SK-N-SH (cell line): ENCODE data around the gene ACTL8.

Experiments used
- CHD2 ChIP-seq: fragments of 150-350 bp; IDR thresholded peaks from 2 replicates; pipeline ENCODE4 v1.6.1; 2018; ENCODE audit warnings: low read length; ENCODE audit not compliant: partially characterized antibody
- CTCF ChIP-seq: fragments of 200-600 bp; sonication (generic); IDR thresholded peaks from 2 replicates; pipeline ENCODE4 v1.6.1; 2017; ENCODE audit warnings: antibody characterized with exemption, mild to moderate bottlenecking, moderate library complexity
- EP300 ChIP-seq, 2 experiments: IDR thresholded peaks; 2 replicates each; pipeline versions ENCODE4 v1.4.0 to v1.6.1; 2012; ENCODE audit warnings: borderline replicate concordance in 1 of 2, low read depth in 1 of 2, low read length in 1 of 2
- FOSL2 ChIP-seq: IDR thresholded peaks from 2 replicates; pipeline ENCODE4 v1.4.0; 2012; ENCODE audit warnings: low read depth, mild to moderate bottlenecking, moderate library complexity, borderline replicate concordance
- FOXM1 ChIP-seq: IDR thresholded peaks from 2 replicates; pipeline ENCODE4 v1.4.0; 2012; ENCODE audit warnings: low read depth, mild to moderate bottlenecking
- GABPA ChIP-seq: IDR thresholded peaks from 2 replicates; pipeline ENCODE4 v1.4.0; 2012; ENCODE audit warnings: low read depth, mild to moderate bottlenecking
- JUND ChIP-seq: IDR thresholded peaks from 2 replicates; pipeline ENCODE4 v1.4.0; 2012
- POLR2AphosphoS5 ChIP-seq: IDR thresholded peaks from 2 replicates; pipeline ENCODE4 v1.6.1; 2012; ENCODE audit warnings: low read depth, low read length
- RFX5 ChIP-seq: IDR thresholded peaks from 2 replicates; pipeline ENCODE4 v1.6.1; 2012; ENCODE audit warnings: mild to moderate bottlenecking, improper control_type of control experiment, low read length
- TEAD4 ChIP-seq: IDR thresholded peaks from 2 replicates; pipeline ENCODE4 v1.4.0; 2012; ENCODE audit warnings: mild to moderate bottlenecking, borderline replicate concordance; ENCODE audit not compliant: insufficient read depth
- ZBTB33 ChIP-seq: IDR thresholded peaks from 2 replicates; pipeline ENCODE4 v1.4.0; 2012; ENCODE audit warnings: low read depth, borderline replicate concordance
- TF ChIP-seq, protein P1 (sequence below): IDR thresholded peaks from 2 replicates; pipeline ENCODE4 v1.4.0; 2012; ENCODE audit warnings: low read depth, borderline replicate concordance
- TF ChIP-seq, protein P2 (sequence below): fragments of 150-350 bp; IDR thresholded peaks from 2 replicates; pipeline ENCODE4 v1.6.1; 2017; ENCODE audit warnings: antibody characterized with exemption, low read length, low read depth, borderline replicate concordance

DNA sequence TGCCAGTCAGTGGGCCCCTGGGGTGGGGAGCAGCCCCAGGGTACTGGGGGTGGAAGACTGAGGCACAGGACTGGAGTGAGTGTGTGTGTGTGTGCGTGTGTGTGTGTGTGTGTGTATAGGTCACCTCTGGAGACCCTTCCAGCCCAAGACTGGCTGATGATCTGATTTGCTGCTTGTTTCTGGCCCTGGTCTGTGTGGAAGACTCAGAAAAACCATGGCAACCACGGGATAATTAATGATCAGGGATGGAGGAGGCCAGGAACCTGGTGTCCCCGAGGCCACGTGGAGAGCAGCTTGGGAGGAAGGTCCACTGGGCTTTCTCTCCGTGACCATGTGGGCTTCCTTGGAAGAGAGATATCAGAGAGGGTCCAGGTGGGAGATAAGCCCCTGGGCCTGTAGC lies 4.8 kb upstream of the ACTL8 start:
- TF ChIP-seq, protein P1, sequence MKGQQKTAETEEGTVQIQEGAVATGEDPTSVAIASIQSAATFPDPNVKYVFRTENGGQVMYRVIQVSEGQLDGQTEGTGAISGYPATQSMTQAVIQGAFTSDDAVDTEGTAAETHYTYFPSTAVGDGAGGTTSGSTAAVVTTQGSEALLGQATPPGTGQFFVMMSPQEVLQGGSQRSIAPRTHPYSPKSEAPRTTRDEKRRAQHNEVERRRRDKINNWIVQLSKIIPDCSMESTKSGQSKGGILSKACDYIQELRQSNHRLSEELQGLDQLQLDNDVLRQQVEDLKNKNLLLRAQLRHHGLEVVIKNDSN: no peak
- TF ChIP-seq GABPA (no peak), EP300 (IDR thresholded peaks at IDR 0.05; ENCODE audit: borderline replicate concordance in 1 of 2, low read depth in 1 of 2, low read length in 1 of 2) (no peak), JUND (no peak), CHD2 (no peak), FOSL2 (no peak), ZBTB33 (no peak), CTCF (no peak), TEAD4 (no peak), POLR2AphosphoS5 (no peak), RFX5 (no peak), FOXM1 (no peak)
- TF ChIP-seq, protein P2, sequence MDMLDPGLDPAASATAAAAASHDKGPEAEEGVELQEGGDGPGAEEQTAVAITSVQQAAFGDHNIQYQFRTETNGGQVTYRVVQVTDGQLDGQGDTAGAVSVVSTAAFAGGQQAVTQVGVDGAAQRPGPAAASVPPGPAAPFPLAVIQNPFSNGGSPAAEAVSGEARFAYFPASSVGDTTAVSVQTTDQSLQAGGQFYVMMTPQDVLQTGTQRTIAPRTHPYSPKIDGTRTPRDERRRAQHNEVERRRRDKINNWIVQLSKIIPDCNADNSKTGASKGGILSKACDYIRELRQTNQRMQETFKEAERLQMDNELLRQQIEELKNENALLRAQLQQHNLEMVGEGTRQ: no peak
